Ramos (cell line): ENCODE measurements around the gene ART5.
"Not testable (repeated sequence)": the region's sequence is repeated elsewhere in the genome, so short reads cannot be mapped to it uniquely, and the experiment has no call there.

Experiments
- in situ Hi-C: fragments of 300-500 bp; cut with MboI; formaldehyde crosslinking; loops from one replicate; pipeline ENCODE4 v1.14.3; 2022; ENCODE audit warnings: low sequenced_read_pairs; ENCODE audit not compliant: unreplicated experiment

ART5 gene

DNA sequence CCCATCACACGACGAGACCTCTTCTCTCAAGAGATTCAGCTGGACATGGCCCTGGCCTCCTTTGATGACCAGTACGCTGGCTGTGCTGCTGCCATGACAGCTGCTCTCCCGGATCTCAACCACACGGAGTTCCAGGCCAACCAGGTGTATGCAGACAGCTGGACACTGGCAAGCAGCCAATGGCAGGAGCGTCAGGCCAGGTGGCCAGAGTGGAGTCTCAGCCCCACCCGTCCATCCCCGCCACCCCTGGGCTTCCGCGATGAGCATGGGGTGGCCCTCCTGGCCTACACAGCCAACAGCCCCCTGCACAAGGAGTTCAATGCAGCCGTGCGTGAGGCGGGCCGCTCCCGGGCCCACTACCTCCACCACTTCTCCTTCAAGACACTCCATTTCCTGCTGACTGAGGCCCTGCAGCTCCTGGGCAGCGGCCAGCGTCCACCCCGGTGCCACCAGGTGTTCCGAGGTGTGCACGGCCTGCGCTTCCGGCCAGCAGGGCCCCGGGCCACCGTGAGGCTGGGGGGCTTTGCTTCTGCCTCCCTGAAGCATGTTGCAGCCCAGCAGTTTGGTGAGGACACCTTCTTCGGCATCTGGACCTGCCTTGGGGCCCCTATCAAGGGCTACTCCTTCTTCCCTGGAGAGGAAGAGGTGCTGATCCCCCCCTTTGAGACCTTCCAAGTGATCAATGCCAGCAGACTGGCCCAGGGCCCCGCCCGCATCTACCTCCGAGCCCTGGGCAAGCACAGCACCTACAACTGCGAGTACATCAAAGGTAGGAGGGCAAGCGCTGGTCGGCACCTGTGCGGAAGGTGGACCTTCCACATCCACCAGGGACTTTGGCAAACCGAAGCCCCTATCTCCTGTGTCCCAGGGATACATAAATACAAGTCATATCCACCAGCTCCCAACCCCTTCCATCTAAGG, 18.1 kb upstream of the ART5 start:
- in situ Hi-C loops: no loop called here

DNA sequence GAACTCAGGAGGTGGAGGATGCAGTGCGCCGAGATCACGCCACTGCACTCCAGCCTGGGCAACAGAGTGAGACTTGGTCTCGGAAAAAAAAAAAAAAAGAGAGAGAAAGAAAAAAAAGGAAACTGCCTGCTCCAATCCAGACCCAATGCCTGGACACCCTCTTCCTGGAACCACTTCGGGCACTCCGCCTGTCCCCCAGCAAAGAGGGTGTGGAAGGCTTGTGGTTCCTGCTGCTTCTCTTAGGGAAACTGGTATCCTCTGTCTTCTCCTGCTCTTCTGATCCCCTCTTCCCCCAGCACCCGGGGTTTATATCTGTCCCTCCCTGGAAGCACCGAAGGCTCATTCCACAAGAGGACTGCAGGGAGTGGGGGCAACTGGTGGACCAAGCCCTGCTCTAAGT, 16.5 kb upstream of the ART5 start:
- in situ Hi-C loops: no loop called here

- in situ Hi-C loops: not testable (repeated sequence)
Observed at GRCh38 chr11:3657331-3657730, 15.5 kb upstream of the ART5 start.

DNA sequence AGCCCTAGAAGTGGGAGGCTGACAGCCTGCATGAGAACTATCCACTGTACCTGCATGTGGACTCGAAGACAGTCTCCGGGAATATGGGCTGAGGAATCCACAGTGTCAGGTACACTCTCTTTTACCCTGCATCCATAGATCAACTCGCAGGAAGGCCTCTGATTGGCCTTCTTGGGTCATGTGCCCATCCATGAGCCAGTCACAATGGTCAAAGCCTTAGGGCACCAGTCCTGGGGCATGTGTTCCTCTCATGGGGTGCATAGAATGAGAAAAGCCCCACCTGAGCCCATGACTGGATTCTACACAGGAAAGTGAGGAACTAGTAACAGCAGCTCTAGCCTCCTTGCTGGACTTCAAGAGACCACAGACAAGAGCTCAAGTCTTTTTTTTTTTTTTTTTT, 13.8 kb upstream of the ART5 start:
- in situ Hi-C loops: no loop called here

DNA sequence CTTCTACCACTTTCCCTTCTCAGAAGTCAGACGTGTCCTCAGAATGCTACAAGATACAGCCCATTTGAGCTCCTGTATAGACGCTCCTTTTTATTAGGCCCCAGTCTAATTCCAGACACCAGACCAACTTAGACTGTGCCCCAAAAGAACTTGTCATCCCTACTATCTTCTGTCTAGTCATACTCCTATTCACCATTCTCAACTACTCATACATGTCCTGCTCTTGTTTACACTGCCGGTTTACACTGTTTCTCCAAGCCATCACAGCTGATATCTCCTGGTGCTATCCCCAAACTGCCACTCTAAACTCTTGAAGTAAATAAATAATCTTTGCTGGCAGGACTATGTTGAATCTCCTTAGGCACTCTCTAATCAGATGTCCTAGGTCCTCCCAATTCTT, 10.7 kb upstream of the ART5 start:
- in situ Hi-C loops: not testable (repeated sequence)

GRCh38 chr11:3649374-3649773, 7.6 kb upstream of the ART5 start:
- in situ Hi-C loops: not testable (repeated sequence)

DNA sequence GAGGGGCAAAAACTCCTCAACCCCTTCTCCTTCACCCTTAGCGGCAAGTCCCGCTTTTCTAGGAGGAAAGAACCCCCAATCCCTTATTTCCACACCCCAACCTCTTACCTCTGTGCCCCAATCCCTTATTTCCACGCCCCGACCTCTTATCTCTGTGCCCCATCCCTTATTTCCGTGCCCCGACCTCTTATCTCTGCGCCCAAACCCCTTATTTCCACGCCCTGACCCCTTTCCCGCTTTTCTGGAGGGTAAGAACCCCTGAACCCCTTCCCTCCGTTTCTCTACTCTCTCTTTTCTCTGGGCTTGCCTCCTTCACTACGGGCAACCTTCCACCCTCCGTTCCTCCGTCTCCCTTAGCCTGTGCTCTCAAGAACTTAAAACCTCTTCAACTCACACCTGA, 7.1 kb upstream of the ART5 start:
- in situ Hi-C loops: not testable (repeated sequence)

DNA sequence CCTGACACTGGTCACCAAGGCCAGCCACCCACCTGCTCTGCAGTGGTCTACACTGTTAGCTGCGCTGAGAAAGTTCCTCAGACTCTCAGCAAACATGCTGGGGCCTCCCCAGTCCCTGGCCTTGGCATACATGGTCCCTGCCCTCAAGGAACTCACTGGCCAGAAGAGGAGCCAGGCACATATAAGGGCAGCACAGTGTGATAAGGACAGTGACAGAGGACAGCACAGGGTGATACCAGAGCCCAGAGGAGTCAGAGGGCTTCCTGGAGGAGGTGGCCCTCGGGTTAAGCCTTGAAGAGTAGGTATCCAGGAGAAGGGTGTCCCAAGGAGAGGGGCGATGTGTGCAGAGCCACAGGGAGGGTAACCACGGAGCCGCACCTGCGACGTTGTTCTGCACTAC, 3.8 kb upstream of the ART5 start:
- in situ Hi-C loops: no loop called here

- in situ Hi-C loops: no loop called here
Observed at GRCh38 chr11:3644817-3645235, 3.0 kb upstream of the ART5 start, which contains the start of gene ART1. Gene ART1, plus strand, starts transcription at chr11:3645128. Its CDS starts 14,086 bp downstream, at chr11:3659214.

- in situ Hi-C loops: not testable (repeated sequence)
Observed at GRCh38 chr11:3643102-3643546, 1.3 kb upstream of the ART5 start.

- in situ Hi-C loops: no loop called here
Observed at GRCh38 chr11:3642071-3642951, 519 bp upstream of the ART5 start.

GRCh38 chr11:3641191-3641590, 601 bp downstream of the ART5 start:
- in situ Hi-C loops: no loop called here

DNA sequence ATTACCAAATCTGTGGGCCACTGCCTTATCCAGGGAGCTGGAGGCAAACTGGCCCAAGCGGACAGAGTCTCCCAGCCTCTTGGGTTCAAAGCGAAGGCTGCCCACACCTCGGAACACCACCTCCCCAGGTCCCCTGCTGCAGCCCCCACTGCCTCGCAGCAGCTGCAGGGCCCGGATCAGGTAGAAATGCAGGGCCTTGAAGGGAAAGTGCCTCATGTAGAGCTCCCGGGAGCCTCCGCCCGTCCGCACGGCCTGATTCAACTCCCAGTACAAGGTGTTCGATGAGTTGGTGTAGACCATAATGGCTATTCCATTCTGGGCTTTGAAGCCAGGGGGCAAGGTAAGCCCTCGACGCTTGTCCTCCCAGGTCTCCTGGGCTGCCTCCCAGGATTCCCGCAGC, 2.0 kb downstream of the ART5 start:
- in situ Hi-C loops: no loop called here

- in situ Hi-C loops: no loop called here
Observed at GRCh38 chr11:3638513-3638912, 3.3 kb downstream of the ART5 start.

GRCh38 chr11:3637201-3637600, 4.6 kb downstream of the ART5 start:
- in situ Hi-C loops: no loop called here

GRCh38 chr11:3635641-3636375, 6.0 kb downstream of the ART5 start:
- in situ Hi-C loops: no loop called here

DNA sequence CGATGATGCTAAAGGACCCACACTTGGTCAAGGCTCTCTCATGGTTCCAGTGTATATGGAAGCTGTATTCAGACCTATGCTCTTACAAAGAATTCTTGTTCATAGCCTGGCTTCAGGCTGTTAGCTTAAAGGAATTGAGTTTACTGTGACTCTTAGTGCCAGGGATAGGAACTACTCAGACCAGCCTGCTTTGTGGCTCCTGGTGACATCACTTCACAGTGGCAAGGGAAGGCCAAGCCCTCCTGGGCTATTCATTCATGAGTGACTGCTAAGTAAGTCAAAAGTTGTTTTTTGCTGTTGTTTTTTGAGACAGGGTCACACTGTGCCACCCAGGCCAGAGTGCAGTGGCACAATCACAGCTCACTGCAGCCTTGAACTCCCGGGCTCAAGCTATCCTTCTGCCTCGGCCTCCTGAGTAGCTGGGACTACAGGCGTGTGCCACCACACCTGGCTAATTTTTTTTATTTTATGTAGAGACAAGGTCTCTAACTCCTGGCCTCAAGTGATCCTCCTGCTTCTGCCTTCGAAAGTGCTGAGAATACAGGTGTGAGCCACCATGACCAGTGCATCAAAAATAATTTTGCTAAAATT, 9.6 kb downstream of the ART5 start:
- in situ Hi-C loops: no loop called here

GRCh38 chr11:3631331-3631730, 10.5 kb downstream of the ART5 start:
- in situ Hi-C loops: no loop called here

- in situ Hi-C loops: no loop called here
Observed at GRCh38 chr11:3627291-3627690, 14.5 kb downstream of the ART5 start.
